ENCODE results near the gene SLCO1B1.

SLCO1B1 gene

DNA sequence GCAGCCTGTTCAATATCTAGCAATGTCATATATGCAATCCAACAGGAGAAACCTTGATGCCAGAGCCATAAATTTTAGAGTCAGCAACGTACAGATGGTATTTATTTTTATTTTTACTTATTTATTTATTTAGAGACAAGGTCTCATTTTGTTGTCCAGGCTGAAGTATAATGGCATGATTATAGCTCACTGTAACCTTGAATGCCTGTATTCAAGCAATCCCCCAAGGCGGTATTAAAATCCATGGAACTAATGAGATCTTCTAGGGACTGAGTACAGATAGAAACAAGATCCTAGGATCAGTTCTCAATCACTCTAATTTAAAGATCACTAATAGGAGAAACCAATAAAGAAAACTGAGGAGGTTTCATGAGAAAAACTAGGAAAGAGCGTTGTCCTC, 89.3 kb downstream of the SLCO1B1 start:
- no peak for DNase-seq (ENCODE audit: low read depth in 2 of 2)

DNA sequence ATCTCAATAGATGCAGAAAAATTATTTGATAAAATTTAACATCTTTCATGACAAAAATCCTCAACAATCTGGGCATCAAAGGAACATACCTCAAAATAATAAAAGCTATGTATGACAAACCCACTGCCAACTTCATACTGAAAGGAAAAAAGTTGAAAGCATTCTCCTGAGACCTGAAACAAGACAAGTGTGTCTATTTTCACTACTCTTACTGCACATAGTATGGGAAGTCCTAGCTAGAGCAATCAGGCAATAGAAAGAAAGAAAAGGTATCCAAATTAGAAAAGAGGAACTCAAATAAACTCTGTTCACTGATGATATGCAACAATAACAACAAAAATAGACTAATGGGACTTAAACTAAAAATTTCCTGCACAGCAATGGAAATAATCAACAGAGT, 90.1 kb downstream of the SLCO1B1 start:
- DNase-seq (ENCODE audit: low read depth in 2 of 2): no peak

DNA sequence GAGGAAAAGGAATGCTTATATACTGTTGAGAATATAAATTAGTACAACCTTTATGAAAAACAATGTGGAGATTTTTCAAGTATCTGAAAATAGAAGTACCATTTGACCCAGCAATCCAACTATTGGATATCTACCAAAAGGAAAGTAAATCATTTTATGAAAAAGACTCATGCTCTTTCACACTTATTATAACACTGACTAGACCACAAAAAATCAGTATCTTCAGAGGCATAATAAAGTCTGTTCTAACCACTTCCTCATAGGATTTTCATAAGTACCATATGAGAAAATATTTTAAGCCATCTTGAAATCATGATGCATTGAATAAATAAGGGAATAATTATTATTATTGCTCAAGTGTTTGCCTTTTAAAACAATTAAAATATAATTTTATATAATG, 90.8 kb downstream of the SLCO1B1 start:
- DNase-seq (ENCODE audit: low read depth in 2 of 2): no peak

DNA sequence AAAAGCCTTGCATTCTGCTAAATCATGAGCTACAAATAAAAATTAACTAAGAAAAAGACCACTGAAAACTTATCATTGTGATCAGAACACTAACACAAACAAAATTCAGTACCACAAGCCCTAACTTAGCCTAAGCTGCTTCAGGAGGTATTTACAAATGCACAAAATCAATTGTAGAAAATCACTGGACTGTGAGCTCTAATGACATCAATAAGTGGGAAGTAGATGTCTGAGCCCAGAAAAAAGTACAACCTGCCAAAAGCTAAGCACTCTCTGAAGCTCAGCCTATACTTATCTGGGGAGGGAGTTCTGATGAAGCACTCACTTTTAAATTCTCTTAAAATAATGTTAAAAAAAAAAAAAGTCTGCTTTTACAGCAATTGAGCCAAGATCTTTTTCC, 92.9 kb downstream of the SLCO1B1 start:
- DNase-seq (ENCODE audit: low read depth in 2 of 2): no peak

DNA sequence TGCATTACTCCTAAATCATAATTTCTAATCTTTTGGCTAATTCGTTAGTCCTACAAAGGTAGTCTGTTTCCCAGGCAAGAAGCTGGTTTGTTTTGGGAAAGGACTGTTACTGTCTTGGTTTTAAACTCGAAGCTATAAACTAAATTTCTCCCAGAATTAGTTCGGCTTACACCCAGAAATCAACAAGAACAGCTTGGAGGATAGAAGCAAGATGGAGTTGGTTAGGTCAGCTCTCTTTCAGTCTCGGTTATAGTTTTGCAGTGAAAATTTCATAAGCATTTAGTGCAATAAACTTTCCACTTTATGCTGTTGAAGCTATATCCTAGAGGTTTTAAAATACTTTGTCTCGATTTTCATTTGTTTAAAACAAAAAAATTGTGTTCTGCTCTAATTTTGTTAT, 103.4 kb downstream of the SLCO1B1 start:
- no peak for DNase-seq (ENCODE audit: low read depth in 2 of 2)

DNA sequence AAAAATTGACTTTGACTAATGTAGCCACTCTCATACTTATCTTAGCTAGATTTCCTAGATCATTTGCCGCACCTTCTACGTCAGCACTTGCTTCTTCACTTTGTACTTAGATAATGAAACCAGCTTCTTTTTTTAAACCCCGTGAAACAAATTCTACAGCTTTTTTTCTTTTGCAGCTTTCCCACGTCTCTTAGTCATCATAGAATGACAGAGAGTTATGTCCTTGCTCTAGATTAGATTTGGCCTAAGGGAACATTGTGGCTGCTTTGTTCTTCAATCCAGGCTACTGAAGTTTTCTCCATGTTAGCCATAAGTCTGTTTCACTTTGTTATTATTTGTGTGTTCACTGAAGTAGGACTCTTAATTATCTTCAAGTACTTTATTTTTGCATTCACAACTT, 108.9 kb downstream of the SLCO1B1 start:
- DNase-seq (ENCODE audit: low read depth in 2 of 2): no peak

DNA sequence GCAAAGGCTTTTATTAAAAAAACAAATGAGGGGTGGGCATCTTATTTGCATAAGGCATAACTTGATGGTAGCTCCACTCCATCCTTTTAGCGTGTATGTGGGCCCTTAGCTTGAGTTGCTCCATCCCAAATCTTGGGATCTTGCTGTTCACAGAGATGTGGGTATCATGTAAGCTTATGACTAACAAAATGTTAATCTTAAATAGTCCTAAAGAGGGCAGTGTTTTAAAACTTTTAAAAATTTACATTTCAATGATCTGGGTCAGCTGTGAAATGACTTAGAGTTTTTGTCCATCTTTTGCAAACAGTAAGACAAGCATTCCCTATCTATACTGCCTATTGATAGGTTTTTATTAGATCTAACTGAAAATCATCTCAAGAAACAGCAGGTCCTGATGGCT, 117.7 kb downstream of the SLCO1B1 start:
- no peak for DNase-seq (ENCODE audit: low read depth in 2 of 2)

DNA sequence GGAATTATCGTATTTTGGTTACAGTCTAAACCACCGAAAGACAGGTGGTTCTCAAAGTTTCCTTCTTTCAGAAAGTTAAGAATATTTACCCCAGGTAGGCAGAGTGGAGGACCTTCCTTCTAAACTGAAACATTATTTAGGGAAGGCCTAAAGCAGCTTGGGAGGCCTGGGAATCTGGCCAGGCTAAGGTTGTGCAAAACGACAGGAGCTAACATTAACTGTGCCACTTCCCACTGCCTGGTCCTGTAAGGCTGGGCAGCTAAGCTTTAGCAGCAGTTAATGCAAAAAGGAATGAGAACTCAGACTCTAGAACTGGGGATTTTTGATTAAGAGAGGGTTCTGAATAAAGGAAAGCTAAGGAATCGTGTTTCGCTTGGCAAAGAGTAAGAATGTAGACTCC, 121.1 kb downstream of the SLCO1B1 start:
- no peak for DNase-seq (ENCODE audit: low read depth in 2 of 2)

DNA sequence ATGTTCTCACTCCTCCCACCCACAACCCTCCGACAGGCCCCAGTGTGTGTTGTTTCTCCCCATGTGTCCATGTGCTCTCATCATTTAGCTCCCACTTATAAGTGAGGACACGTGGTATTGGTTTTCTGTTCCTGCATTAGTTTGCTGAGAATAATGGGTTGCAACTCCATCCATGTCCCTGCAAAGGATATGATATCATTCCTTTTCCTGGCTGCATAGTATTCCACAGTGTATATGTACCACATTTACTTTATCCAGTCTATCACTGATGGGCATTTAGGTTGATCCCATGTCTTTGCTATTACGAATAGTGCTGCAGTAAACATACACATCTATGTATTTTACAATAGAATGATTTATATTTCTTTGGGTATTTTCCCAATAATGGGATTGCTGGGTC, 126.2 kb downstream of the SLCO1B1 start:
- no peak for DNase-seq (ENCODE audit: low read depth in 2 of 2)

DNA sequence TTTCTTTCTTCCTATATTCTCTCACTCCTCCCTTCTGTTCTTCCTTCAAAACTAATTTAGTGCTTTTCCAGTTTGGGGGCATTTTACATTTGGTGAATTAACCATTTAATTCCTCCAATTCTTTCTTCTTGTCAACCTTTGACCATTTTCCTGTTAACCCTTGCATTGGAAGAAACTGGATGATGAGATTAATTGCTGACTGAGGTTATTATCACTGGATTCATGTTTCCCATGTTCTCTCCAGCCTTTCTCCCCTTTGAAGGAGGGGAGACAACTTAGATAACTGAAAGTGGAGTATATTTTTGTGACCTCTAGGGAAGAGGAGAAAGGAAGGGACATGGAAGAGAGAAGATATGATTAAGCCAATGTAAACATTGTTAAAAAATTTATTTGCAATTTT, 133.2 kb downstream of the SLCO1B1 start:
- DNase-seq (ENCODE audit: low read depth in 2 of 2): no peak

DNA sequence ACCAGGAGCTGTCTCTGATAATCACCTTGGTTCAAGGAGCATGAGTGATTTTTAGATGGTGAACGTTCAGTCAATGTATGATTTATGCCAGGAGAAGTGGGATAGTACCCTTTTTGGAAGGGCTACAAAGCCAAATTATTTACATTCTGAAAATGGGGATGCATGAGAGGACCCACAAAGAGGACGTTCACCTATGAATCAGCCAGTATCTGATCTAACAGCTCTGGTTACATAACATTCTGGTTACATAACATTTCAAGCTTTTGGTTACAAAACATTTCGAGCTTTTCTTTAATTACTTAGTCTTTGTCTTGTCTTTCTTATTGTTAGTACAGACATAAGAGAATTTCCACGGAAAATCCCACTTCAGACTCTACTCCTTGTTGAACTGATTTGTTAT, 134.9 kb downstream of the SLCO1B1 start:
- DNase-seq (ENCODE audit: low read depth in 2 of 2): no peak

DNA sequence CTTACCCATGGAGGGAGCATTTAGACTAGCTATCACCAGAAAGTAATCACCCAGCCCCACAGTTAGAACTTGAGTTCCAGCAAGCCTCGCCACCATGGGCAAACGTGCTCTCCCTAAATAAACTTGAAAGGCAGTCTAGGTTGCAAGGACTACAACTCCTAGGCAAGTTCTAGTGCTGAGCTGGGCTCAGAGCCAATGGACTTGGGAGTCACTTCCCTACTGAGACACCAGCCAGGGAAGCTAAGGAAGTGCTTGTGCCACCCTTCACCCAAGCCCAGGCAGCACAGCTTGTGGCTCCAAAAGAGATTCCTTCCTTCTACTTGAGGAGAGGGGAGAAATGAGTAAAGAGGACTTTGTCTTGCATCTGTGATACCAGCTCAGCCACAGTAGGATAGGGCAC, 145.8 kb downstream of the SLCO1B1 start:
- no peak for DNase-seq (ENCODE audit: low read depth in 2 of 2)

All from stimulated activated CD8-positive, alpha-beta memory T cell treated with anti-CD3 and anti-CD28 coated beads, Interleukin-2, amount 100 ng/mL, for 48 hours (primary cell).